Endodermal cell (in vitro differentiated cells): Measurements from ENCODE around the gene FCF1. TPM values are rescaled to one million over a fixed set of nuclear protein-coding genes. Genes with fewer than 3 reads are reported as not detected.
A peak's percentile ranks its signal among the peaks of the same experiment; 100 is the strongest.

Source experiments
- DNase-seq: peaks from one replicate; pipeline ENCODE4 v3.0.0-alpha.2; 2017
- H3K27ac ChIP-seq: 2 replicates; pipeline ENCODE4 v1.5.1; 2013; ENCODE audit warnings: mild to moderate bottlenecking, low read depth, low read length, moderate library complexity
- H3K27me3 ChIP-seq: 2 replicates; pipeline ENCODE4 v1.6.1; 2013; ENCODE audit warnings: mild to moderate bottlenecking, low read length, moderate library complexity; ENCODE audit not compliant: insufficient read depth, control insufficient read depth, poor library complexity, severe bottlenecking
- H3K36me3 ChIP-seq: 2 replicates; pipeline ENCODE4 v1.7.0; 2013; ENCODE audit warnings: mild to moderate bottlenecking, low read length, moderate library complexity; ENCODE audit not compliant: control insufficient read depth, insufficient read depth
- H3K4me1 ChIP-seq: one replicate; pipeline ENCODE4 v1.7.0; 2013; ENCODE audit warnings: low read length; ENCODE audit not compliant: control insufficient read depth, insufficient read depth
- H3K4me3 ChIP-seq: 2 replicates; pipeline ENCODE4 v1.5.1; 2013; ENCODE audit warnings: mild to moderate bottlenecking, low read length, moderate library complexity
- H3K9ac ChIP-seq: 2 replicates; pipeline ENCODE4 v1.6.1; 2013; ENCODE audit warnings: mild to moderate bottlenecking, low read length, moderate library complexity; ENCODE audit not compliant: poor library complexity, severe bottlenecking; ENCODE audit errors: extremely low read depth
- H3K9me3 ChIP-seq: 2 replicates; pipeline ENCODE4 v1.6.1; 2013; ENCODE audit warnings: mild to moderate bottlenecking, low read length, moderate library complexity; ENCODE audit not compliant: control insufficient read depth
- H3K27ac Mint-ChIP-seq: 2 replicates; pipeline ENCODE4 v1.8.0; 2020; ENCODE audit warnings: mixed read lengths
- H3K27me3 Mint-ChIP-seq: 2 replicates; pipeline ENCODE4 v1.8.0; 2021; ENCODE audit warnings: mild to moderate bottlenecking, mixed read lengths; ENCODE audit not compliant: insufficient read depth
- H3K36me3 Mint-ChIP-seq: 2 replicates; pipeline ENCODE4 v1.8.0; 2020; ENCODE audit warnings: low read depth, mixed read lengths
- H3K4me1 Mint-ChIP-seq: 2 replicates; pipeline ENCODE4 v1.8.0; 2020; ENCODE audit warnings: mixed read lengths
- H3K4me3 Mint-ChIP-seq: 2 replicates; pipeline ENCODE4 v1.8.0; 2020; ENCODE audit warnings: mild to moderate bottlenecking, moderate library complexity, mixed read lengths
- H3K9me3 Mint-ChIP-seq: 2 replicates; pipeline ENCODE4 v1.8.0; 2020; ENCODE audit warnings: mild to moderate bottlenecking, mixed read lengths
- CTCF ChIP-seq: fragments of 200-600 bp; sonication (generic); conservative IDR thresholded peaks from 2 replicates; pipeline ENCODE4 v1.5.0; 2021; ENCODE audit warnings: antibody characterized with exemption, mild to moderate bottlenecking
- WGBS, 2 experiments: methylation state at CpG; one replicate each; pipeline versions ENCODE4 v1.1.5 to v1.1.7; 2013; ENCODE audit warnings: missing lambda C conversion rate in 2 of 2, mixed read lengths in 1 of 2; ENCODE audit not compliant: insufficient coverage in 1 of 2, insufficient read length in 1 of 2; 5-methylcytosine and 5-hydroxymethylcytosine counted together
- total RNA-seq, 2 donors: library from RNA; stranded (reverse); fragmentation: NEBNext Ultra II Directional in 1 of 2; extraction: Animal tissue kit (Norgen Biotek cat#: 25700) in 1 of 2; gene quantifications; 2 replicates in 1 of 2; 3 replicates in 1 of 2; pipeline ENCODE4 v1.2.1, GENCODE V29; 2021

FCF1 gene
- total RNA-seq, 2 donors from 2014 or later, result 68.4 to 71.3 TPM

- H3K27me3 Mint-ChIP-seq, result peaks cover 13% of the 10 kb centered on the region
- Histone ChIP-seq H3K9me3 (no peaks in the 10 kb centered on the region), H3K4me3 (peak overlapping the region; percentile 93), H3K27ac (peak overlapping the region; percentile 91), H3K9ac (peak overlapping the region; percentile 85), H3K27me3 (no peaks in the 10 kb centered on the region), H3K36me3 (peaks cover 14% of the 10 kb centered on the region), H3K4me1 (peaks cover 3% of the 10 kb centered on the region)
- TF ChIP-seq CTCF, result no peak
- peaks cover 23% of the 10 kb centered on the region for H3K36me3 Mint-ChIP-seq
- peak overlapping the region; percentile 89 for H3K4me3 Mint-ChIP-seq
- DNase-seq, result peak; percentile 58
- H3K27ac Mint-ChIP-seq, result peak overlapping the region; percentile 95
- WGBS, 2 experiments, result 0 to 2% methylated on average over 7 to 19 of the region's 19 CpGs
- peaks cover 31% of the 10 kb centered on the region for H3K4me1 Mint-ChIP-seq
- no peaks in the 10 kb centered on the region for H3K9me3 Mint-ChIP-seq
Observed at GRCh38 chr14:74763803-74764531, 51.0 kb downstream of the FCF1 start.

DNA sequence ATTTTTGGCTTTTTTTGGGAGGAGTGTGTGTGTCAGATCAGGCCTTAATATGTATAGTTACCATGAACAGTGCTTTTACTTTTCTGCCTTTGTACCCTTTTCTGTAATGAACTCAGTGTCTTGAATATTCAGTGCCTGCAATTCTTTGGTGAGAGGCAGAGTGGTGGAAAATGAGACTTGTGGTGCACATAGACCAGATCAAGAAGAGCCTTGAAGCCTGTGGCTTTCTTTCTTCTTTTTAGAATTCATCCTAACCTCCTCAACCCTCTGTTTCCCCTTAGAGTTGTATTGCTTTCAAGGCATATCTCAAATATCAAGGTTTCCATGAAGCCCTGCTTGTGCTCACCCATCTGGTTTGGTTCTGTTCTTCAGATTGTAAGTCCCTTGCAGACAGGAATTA, 52.8 kb downstream of the FCF1 start:
- no peak overlapping the region for H3K27ac Mint-ChIP-seq
- no peak overlapping the region for H3K27ac ChIP-seq
- H3K4me3 Mint-ChIP-seq, result peak overlapping the region; percentile 89
- peaks cover 23% of the 10 kb centered on the region for H3K36me3 Mint-ChIP-seq
- DNase-seq, result no peak
- peak overlapping the region; percentile 93 for H3K4me3 ChIP-seq
- H3K27me3 ChIP-seq, result no peaks in the 10 kb centered on the region
- H3K4me1 ChIP-seq, result peaks cover 3% of the 10 kb centered on the region
- no peak for TF ChIP-seq CTCF
- no peak overlapping the region for H3K9ac ChIP-seq
- H3K9me3 ChIP-seq, result no peaks in the 10 kb centered on the region
- peaks cover 14% of the 10 kb centered on the region for H3K36me3 ChIP-seq
- H3K9me3 Mint-ChIP-seq, result no peaks in the 10 kb centered on the region
- peaks cover 32% of the 10 kb centered on the region for H3K4me1 Mint-ChIP-seq
- peaks cover under 1% of the 10 kb centered on the region for H3K27me3 Mint-ChIP-seq

DNA sequence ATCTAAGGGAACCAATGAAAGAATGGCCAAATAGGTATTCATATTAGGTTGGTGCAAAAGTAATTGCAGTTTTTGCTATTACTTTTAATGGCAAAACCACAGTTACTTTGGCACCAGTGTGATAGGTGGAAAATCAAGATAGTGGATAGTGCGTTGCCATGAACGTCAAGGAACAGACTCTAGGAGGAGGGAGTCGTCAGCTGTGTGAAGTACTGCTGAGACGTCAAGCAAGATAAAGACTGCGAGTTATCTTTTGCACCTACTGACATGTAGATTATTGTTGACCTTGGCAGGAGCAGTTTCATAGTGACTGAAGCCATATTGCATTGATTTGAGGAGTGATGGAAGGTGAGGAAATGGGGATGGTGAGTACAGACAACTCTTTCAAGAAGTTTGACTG, 58.5 kb downstream of the FCF1 start:
- H3K4me3 Mint-ChIP-seq, result no peak overlapping the region
- Histone ChIP-seq H3K9me3 (no peaks in the 10 kb centered on the region), H3K9ac (no peak overlapping the region), H3K36me3 (peaks cover 22% of the 10 kb centered on the region), H3K27ac (no peak overlapping the region), H3K4me1 (no peaks in the 10 kb centered on the region), H3K4me3 (no peak overlapping the region), H3K27me3 (no peaks in the 10 kb centered on the region)
- no peak for DNase-seq
- H3K36me3 Mint-ChIP-seq, result peaks cover 29% of the 10 kb centered on the region
- TF ChIP-seq CTCF, result no peak
- 65 to 74% methylated on average over 5 of the region's 5 CpGs for WGBS, 2 experiments
- no peak overlapping the region for H3K27ac Mint-ChIP-seq
- H3K4me1 Mint-ChIP-seq, result peaks cover 18% of the 10 kb centered on the region
- no peaks in the 10 kb centered on the region for H3K9me3 Mint-ChIP-seq
- no peaks in the 10 kb centered on the region for H3K27me3 Mint-ChIP-seq
